Transverse colon (tissue), 4 donors: ENCODE data around the gene DAB2. TPM values are rescaled to one million over a fixed set of nuclear protein-coding genes. Genes with fewer than 3 reads are reported as not detected.

Experiments
- DNase-seq: peaks from one replicate; pipeline ENCODE4 v3.0.0-alpha.2; 2019
- H3K27ac ChIP-seq, 4 donors: fragments of 200-600 bp; sonication (generic); 2 replicates each; pipeline ENCODE4 v1.5.1; 2016 to 2018; ENCODE audit warnings: inconsistent platforms in 4 of 4
- H3K27me3 ChIP-seq: fragments of 200-600 bp; sonication (generic); 2 replicates; pipeline ENCODE4 v1.5.1; 2017; ENCODE audit warnings: inconsistent platforms
- H3K36me3 ChIP-seq, 4 donors: fragments of 200-600 bp; sonication (generic); 2 replicates each; pipeline ENCODE4 v1.5.1; 2017 to 2019; ENCODE audit warnings: inconsistent platforms in 4 of 4
- H3K4me1 ChIP-seq, 4 donors: fragments of 200-600 bp; sonication (generic); 2 replicates each; pipeline ENCODE4 v1.5.1; 2017 to 2020; ENCODE audit warnings: inconsistent platforms in 4 of 4
- H3K4me3 ChIP-seq, 4 donors: fragments of 200-600 bp; sonication (generic); 1 replicate in 1 of 4; 2 replicates in 3 of 4; pipeline versions ENCODE4 v1.5.1 to v1.6.1; 2017 to 2019; ENCODE audit warnings: inconsistent platforms in 4 of 4
- H3K9me3 ChIP-seq, 2 donors: fragments of 200-600 bp; sonication (generic); 2 replicates each; pipeline ENCODE4 v1.5.1; 2017 to 2019; ENCODE audit warnings: inconsistent platforms in 2 of 2
- CTCF ChIP-seq, 5 experiments: fragments of 200-600 bp in 3 of 5; fragments of 450-650 bp in 2 of 5; sonication (generic) in 3 of 5; IDR thresholded peaks; 1 replicate in 2 of 5; 2 replicates in 3 of 5; pipeline ENCODE4 v1.5.1; 2016 to 2017; ENCODE audit warnings: antibody characterized with exemption in 5 of 5, inconsistent platforms in 3 of 5, mild to moderate bottlenecking in 2 of 5, moderate library complexity in 1 of 5
- EP300 ChIP-seq: sonication (generic); formaldehyde crosslinking; IDR thresholded peaks from one replicate; pipeline ENCODE4 v1.6.1; 2017; ENCODE audit warnings: antibody characterized with exemption, low read depth
- POLR2A ChIP-seq: fragments of 450-650 bp; IDR thresholded peaks from one replicate; pipeline ENCODE4 v1.6.1; 2016; ENCODE audit warnings: antibody characterized with exemption, mild to moderate bottlenecking, moderate library complexity
- POLR2AphosphoS5 ChIP-seq, 3 donors: sonication (generic); formaldehyde crosslinking; IDR thresholded peaks; one replicate each; pipeline ENCODE4 v1.6.1; 2016; ENCODE audit warnings: antibody characterized with exemption in 3 of 3
- WGBS, 2 donors: methylation state at CpG; one replicate each; pipeline ENCODE4 v1.1.5; 2018; ENCODE audit warnings: low coverage in 1 of 2; 5-methylcytosine and 5-hydroxymethylcytosine counted together
- in situ Hi-C, 4 donors: fragments of 200-750 bp; cut with MboI; loops; one replicate each; pipeline versions ENCODE4 v1.15.0 to v1.15.1; 2017; ENCODE audit warnings: low sequenced_read_pairs in 3 of 4, low pct_ligation_motif_present in 1 of 4, low pct_unique_long_range_greater_than_20kb in 1 of 4
- intact Hi-C: fragments of 100-400 bp; cut with DNase I; formaldehyde crosslinking; loops from one replicate; pipeline ENCODE4 v1.15.1; 2023; ENCODE audit warnings: low total_unique reads
- total RNA-seq, 4 donors: library from RNA; depleted of rRNA; stranded (reverse); fragments of >200 nt; gene quantifications; one replicate each; pipeline ENCODE4 v1.1.0, GENCODE V29; 2016

DAB2 gene
- total RNA-seq, 4 donors from 2014 or later = 34.4 to 143 (median 53.1) TPM

DNA sequence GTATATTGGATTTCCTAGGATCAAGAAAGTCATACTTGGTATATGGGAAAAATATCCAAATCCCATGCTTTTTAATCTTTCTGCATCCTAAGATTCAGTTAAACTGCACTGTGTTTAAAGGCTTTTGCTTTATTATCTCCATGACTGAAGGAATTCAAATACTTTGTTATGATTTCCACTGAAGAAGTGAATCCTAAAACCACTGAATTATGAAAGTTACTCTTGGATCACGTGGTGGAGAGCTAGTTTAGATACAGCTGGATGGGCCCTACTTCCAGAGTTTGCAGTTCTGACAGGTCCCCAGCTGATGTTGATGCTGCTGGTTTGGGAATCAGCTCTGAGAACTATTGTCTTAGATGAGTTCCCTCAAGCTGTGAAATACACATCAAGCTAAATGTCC is 5.0 kb downstream of the DAB2 start:
- peak overlapping the region in 3 of 4 donors; percentile 85 to 89 (median 86) for H3K27ac ChIP-seq
- H3K4me1 ChIP-seq = peaks cover 6 to 48% (median 22%) of the 10 kb centered on the region in 4 donors
- intact Hi-C loops (no loop called here), in situ Hi-C loops (no loop called here)
- WGBS, 2 donors = 18 to 50% methylated on average over 1 of the region's 1 CpG
- no peaks in the 10 kb centered on the region for H3K9me3 ChIP-seq
- no peak for DNase-seq
- H3K36me3 ChIP-seq = no peaks in the 10 kb centered on the region
- peak overlapping the region in 1 of 4 donors; percentile 1 for H3K4me3 ChIP-seq
- TF ChIP-seq EP300 = no peak
- TF ChIP-seq POLR2AphosphoS5 (IDR thresholded peaks at IDR 0.05) = no peak
- TF ChIP-seq POLR2A = no peak
- no peak for TF ChIP-seq CTCF (IDR thresholded peaks at IDR 0.05)
- no peaks in the 10 kb centered on the region for H3K27me3 ChIP-seq

DNA sequence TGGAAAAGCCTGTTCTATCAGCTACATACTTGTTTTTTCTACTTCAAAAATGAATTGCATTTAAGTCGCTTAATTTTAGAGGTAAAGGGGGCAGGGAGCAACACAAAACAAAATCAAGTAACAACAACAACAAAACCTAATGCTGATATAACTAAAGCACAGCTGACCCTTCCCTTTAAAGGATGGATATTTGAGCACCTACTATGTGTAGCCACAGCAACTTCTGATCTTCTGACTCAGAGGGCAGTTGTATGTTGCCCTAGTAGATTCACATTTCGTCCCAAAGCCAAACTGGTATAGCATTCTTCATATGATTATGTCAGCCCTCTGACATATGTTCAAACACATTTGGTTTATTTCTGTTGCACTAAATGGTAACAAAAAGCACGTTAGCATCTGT is 6.8 kb downstream of the DAB2 start:
- in situ Hi-C loops = no loop called here
- Histone ChIP-seq H3K36me3 (no peaks in the 10 kb centered on the region), H3K27me3 (no peaks in the 10 kb centered on the region), H3K27ac (no peak overlapping the region), H3K4me1 (peaks cover 7 to 55% (median 22%) of the 10 kb centered on the region in 4 donors), H3K4me3 (no peak overlapping the region), H3K9me3 (no peaks in the 10 kb centered on the region)
- intact Hi-C loops = no loop called here
- DNase-seq = no peak
- 74 to 76% methylated on average over 2 to 3 of the region's 3 CpGs for WGBS, 2 donors
- TF ChIP-seq EP300 (no peak), POLR2A (no peak), CTCF (IDR thresholded peaks at IDR 0.05) (no peak), POLR2AphosphoS5 (IDR thresholded peaks at IDR 0.05) (no peak)

- no peak for DNase-seq
- Histone ChIP-seq H3K36me3 (no peaks in the 10 kb centered on the region), H3K27ac (no peak overlapping the region), H3K4me1 (peaks cover under 1 to 59% (median 17%) of the 10 kb centered on the region in 4 donors), H3K4me3 (no peak overlapping the region), H3K9me3 (no peaks in the 10 kb centered on the region), H3K27me3 (no peaks in the 10 kb centered on the region)
- 38 to 55% methylated on average over 2 of the region's 2 CpGs for WGBS, 2 donors
- TF ChIP-seq CTCF (IDR thresholded peaks at IDR 0.05) (no peak), EP300 (no peak), POLR2AphosphoS5 (IDR thresholded peaks at IDR 0.05) (no peak)
- intact Hi-C loops (no loop called here), in situ Hi-C loops (no loop called here)
Measured at GRCh38 chr5:39415201-39415600, 9.6 kb downstream of the DAB2 start.

- no peaks in the 10 kb centered on the region for H3K9me3 ChIP-seq
- no peak overlapping the region for H3K4me3 ChIP-seq
- H3K27me3 ChIP-seq = no peaks in the 10 kb centered on the region
- intact Hi-C loops (no loop called here), in situ Hi-C loops (no loop called here)
- H3K27ac ChIP-seq = no peak overlapping the region
- H3K4me1 ChIP-seq = peaks cover 0 to 56% (median 16%) of the 10 kb centered on the region in 4 donors
- TF ChIP-seq CTCF (IDR thresholded peaks at IDR 0.05) (no peak), EP300 (no peak), POLR2A (no peak), POLR2AphosphoS5 (IDR thresholded peaks at IDR 0.05) (no peak)
- no peaks in the 10 kb centered on the region for H3K36me3 ChIP-seq
- no peak for DNase-seq
Measured at GRCh38 chr5:39414426-39414825, 10.4 kb downstream of the DAB2 start.
